HPDE6-E6E7 (cell line): ENCODE measurements around the gene ATP10A.

Experiments used
- DNase-seq: peaks from one replicate; pipeline ENCODE4 v3.0.0; 2011; ENCODE audit warnings: missing footprints; ENCODE audit errors: extremely low spot score

Gene ATP10A

DNA sequence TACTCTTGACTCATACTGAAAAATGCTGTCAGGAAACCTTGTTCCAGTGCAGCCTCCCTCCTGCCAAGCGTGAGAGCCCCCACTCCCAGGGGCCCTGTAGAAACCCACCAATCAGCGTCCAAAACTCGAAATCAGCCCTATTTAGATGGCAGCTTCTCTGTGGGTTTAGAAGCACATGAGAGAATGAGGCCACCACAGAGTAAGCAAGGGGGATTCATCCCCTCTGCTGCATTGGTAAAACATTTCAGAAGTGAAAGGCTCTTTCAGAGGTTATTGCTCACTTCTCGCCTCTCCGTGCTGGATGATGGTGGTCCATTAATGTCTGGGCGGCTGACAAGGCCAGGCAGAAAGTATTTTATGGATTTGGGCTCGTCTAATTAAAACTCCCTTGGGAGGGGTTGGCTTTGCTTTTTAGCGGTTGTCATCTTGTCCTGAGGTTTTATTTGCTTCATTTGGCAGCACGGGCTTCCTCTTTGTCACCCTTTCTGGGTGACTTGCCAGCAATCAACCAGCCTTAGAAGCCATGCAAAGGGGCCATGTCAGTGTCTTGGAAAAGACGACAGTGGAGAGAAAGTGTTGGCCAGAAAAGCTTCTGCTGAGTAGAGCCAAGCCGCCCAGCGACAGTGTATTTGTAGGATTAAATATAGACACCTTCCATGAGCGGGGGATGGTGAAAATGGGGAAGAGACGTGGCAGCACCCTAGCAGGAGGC lies 145.5 kb downstream of the ATP10A start:
- no peak for DNase-seq

DNA sequence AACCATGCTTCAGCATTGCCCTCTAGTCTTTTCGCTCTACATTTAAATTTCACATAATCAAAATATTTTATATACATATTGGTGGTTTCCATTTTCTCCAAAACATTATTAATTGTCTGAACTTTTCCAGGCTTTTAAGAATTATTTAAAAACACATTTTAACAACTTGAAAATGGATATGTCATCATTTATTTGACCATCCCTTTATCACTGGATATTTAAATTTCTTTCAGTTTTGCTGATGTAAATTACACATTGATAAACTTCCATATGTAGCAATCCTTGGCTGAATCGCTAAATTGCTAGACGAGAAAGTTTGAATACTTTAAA lies 146.0 kb downstream of the ATP10A start:
- no peak for DNase-seq

DNA sequence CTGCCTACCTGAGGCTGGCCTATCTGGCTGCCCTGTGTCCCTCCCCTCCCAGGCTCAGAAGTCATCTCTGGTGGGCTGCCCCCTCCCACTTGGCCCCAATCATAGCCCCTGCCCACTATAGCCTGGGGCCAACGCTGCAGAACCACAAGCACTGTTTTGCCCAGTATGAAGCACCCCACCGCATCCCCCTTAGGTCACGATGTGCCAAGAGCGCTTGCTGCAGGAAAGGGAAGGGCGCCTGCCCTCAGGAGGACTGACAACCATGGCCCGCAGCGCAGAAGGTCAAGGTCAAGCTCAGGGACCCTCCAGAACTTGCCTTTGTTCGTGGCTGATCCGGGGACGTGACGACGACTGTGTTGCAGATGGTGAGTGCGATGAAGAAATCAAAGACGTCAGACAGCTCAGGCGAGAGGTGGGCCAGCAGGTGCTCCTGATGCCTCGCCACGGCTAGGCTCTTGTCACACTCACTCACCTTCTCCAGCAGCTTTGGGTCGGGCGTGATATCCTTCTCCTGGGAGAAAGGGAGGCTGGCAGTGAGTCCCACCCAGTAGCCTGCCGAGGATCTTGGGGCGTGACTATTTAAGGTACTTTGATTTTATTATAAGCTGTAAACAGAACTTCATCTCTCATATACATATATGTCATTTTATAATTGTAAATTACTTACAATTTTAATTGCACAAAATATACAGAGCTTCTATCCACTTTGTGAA lies 146.6 kb downstream of the ATP10A start:
- no peak for DNase-seq

DNA sequence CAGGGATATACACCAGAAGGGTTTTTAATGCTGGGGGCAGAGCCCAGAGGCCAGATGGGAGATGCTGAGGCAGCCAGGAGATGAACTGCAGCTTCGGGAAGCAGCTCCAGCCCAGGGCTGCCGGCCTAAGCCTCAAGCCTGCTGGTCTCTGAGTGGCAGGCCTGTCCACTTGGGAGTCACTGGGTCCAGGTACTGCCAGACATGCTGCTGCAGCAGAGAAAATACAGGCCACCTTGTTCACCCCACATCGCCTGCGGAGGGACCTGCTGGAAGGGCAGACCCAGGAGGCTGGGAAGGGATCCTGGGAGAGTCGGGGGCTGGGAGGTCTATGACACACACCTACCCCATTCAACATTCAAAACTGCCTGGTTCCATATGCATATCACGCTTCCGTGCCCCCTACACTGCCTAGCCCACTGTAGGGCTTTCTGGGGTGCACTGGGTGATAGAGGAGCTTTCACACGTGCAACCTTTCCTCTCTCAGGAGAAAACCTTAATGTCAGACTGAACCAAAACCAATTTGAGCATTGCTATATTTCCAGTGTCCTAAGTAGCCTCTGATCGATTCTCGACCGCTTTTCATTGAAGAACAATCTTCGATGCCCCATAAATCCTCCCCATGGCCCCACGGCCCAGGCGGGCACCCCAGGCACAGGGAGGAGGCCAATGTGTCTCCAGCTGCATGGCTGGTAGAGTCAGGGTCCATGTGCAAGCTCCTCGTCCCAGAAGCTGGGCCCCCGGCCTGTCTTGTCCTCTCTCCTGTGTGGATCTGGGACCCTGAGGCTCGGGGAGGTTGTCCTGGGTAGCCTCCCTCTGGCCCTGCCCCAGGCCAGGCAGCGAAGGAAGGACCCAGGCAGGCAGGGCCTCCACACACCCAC lies 147.4 kb downstream of the ATP10A start:
- DNase-seq: no peak

DNA sequence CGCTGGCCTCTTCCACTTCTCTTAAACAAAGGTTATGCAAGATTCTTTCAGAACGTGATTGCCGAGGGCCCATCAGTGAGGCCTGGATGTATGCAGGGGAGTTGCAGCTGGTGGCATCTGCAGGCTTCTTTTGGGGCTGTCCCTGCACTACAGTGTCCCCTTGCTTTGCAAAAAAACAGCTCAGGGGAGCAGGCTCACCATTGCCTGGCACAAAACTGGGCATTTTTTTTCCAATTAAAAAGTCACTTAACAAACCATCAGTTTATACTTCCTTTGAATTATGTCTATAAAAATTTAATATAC lies 148.6 kb downstream of the ATP10A start:
- DNase-seq: no peak

DNA sequence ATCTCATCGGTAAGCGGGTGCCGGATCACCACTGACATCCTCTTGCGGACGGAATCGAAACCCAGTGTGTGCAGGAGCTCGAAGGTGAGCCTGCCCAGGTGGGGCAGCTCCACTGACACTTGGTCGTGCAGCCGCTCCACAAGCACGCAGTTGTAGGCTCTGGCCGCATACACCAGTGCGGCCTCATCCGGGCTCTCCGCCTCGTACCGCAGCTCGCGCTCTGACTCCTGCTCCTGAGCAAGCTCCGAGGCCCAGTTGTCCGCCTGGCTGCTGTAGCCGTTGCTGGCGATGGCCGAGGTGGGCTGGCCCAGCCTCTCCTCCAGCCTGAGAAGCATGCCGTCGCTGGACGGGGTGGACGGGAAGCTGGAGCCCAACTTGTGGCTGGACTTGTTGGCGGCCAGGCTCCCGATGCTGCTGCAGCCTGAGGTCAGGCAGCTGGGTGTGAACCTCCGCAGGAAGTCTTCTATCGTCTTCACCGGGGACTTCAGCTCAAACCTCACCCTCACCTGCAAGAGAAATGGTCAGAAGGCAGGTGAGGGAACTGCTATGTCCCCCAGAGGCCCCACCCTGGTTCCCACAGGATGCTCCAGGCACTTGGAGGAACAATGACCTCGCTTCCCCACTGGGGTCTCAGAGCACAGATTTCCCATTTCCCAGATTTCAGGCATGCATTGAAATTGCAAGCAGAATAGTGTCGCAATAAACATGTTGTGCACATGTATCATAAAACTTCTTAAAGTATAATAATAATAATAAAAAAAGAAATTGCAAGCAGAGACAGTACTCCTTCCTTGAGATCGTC lies 149.2 kb downstream of the ATP10A start:
- DNase-seq: no peak

DNA sequence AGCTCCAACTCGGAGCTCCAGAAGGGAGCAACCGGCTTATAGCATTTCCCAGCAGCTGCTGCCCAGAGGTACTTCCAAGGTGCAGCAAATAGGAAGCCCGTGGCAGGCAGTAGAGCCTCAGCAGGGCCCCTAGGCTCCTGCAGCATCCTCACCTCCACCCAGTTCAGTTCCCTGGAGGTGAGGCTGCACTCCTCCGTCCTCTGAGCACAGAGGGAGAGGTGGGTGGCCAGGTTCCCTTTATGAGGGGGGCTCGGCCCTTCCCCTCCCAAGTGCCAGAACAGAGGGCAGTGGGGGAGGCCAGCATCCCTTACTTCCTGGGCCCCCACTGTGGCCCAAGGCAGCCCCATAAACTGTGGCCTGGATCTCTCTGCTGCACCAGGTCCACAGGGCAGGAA lies 150.2 kb downstream of the ATP10A start:
- DNase-seq: no peak

DNA sequence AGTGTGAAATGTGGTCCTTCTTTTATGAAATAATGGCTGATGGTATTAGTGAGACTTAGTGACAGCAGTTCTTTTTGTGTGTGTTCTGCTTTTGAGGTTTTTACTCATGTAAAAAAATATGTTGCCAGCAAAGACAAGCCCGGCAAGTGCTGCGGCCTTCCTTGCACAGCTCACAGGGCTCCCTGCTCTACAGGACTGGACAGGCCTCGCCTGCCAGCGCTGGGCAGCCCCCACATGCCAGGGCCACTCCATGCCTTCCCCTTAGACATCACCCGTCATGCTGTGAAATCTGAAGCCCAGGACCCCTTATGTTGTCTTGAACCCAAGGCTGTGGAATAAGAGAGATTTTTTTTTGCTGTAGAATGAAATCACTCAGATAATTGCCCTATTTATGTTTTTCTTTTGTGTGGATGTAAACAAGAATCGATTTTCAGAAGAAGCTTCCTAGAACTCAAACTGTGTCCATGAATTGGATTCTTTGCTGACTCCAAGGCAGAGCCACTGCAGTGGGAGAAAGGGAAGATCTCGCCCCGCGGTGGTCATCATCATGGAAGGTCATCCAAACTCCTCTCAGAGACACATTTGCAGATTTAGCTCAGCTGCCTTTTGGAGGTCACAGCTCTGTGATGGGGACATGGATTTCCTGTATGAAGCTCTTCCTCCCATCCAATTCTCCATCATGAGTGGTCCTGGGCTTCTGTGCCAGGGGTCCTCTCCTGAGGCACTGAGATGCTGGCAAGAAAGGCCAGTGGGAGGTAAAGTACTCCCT lies 150.8 kb downstream of the ATP10A start:
- no peak for DNase-seq

DNA sequence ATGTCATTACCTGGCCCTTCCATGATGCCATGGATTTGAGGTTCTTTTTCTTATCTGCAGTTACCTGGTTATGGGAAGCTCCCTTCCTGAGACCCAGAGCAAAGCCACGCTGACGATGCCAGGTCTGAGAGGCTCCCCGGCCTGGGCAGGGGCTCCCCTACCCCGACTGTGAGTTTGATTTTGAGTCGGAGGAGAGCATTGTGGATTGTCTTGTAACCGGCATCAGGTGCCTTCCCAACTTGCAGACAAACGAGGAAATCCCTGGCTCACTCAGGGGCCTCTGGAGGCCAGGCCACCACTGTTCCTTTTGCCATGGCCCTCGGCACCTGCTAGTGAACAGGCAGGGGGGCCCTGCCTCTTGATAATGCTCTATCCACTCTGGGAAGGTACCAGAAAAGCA lies 151.4 kb downstream of the ATP10A start:
- DNase-seq: no peak

DNA sequence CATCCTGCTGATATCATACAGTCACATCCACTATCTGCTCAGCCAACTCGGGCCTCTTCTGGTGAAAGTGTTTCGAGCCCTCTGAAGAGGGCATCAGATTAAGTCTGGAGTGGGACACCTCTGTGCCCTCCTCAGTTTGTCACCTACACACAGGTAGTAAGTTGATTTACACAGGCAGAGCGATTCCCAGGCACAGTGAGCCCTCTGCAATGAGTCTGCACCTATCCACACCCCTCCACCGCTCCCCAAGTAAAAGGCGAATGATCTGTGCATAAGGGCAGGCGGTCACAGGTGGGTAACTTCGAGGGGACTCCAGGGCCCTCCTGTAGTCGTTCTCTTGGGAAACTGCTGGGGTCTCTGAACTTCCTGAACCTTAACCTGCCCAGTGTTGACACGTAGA lies 152.0 kb downstream of the ATP10A start:
- DNase-seq: no peak

DNA sequence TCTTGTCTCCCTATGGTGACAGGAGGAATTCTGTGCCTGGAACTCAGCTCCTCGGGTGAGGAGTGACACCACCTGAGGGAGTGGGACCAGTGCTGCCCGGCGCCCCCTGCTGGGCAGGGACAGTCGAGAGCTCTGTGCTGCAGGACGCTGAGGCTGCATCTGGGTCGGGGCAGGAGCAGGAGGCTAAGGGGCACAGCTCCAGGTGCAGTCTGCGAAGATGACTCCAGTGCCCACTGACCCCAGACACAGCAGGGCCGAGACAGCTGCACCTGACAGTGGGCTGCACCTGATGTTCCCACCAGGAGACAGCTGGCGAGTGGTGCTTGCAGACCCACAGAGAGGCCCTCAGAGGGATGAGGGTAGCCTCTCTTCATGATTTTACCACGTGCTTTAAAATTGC lies 152.9 kb downstream of the ATP10A start:
- DNase-seq: no peak

DNA sequence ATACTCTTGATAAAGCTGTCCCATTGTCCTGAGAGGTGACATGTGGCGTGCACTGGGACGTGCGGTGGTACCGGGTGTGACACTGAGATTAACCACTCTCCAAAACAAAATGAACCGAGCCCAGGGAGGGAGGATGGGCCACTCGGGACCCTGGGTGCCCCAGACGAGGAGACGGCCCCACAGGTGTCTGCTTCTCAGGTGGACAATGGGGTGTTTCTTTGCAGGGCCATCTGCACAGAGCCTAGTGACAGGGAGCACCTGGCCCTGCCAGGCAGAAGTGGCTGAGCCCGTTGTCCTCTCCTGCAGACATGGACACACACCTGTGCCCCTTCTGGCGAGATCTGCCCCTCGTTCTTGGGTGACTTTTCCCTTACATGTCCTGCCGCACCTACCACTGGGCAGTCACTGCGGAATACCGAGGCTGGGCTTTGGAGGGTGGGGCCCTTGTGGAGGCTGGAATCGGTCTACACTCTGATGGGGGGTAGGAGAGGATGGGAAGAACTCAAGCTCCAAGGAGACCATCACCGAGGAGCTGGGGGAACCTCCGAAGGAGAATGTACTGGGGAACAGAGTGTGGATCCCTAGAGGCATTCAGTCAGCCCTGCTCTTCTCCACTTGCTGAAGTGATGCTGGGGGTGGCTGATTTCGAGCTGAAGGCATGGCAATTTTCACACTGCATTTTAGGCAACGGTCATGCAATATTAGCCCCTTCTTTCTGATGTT lies 153.5 kb downstream of the ATP10A start:
- DNase-seq: no peak

DNA sequence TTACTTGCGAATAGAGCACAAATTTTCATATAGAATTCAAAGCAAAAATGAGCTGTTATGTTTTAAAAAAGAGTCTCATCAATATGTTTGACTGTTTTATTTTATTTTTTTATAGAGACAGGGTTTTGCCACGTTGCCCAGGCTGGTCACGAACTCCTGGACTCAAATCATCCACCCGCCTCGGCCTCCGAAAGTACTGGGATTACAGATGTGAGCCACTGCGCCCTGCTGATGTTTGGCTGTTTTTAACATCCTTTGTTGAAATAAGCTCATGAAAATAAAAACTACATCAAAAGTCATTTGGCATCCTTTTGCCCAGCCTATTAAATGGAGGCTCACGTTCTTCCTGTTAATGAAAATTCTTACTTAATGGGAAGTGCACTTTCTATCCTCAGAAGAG lies 154.7 kb downstream of the ATP10A start:
- no peak for DNase-seq

DNA sequence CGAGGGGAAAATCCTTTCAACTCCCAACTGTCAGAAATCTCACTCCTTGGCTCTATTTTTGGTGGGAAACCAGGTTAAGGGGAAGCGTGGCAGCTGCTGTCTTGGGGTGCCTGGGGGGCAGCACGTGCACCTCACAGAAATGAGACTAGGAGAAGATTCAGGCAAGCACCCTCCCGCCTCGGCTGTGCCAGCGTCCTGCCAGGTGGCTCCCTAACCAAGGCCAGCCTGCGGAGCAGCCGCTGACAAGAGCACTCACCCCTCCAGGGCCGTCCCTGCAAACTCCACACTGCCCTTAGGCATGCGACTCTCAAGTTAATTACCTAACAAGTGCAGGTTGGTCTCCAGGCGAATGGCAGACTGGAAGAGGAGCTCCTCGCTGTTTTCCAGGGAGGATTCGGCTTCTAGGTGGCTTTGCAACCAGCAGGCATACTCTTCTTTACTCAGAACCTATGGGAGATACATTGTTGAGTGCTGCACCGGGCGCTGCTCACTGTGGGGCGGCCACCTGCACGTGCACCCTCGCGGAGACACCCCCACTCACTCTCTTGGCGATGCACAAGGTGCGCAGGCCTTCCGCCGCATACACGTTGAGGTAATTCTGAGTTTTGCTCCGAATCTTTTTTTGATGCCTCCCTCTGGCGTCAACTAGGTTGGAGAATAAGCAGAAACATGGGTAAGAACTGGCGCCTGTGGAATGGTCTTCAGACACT lies 155.3 kb downstream of the ATP10A start:
- no peak for DNase-seq

DNA sequence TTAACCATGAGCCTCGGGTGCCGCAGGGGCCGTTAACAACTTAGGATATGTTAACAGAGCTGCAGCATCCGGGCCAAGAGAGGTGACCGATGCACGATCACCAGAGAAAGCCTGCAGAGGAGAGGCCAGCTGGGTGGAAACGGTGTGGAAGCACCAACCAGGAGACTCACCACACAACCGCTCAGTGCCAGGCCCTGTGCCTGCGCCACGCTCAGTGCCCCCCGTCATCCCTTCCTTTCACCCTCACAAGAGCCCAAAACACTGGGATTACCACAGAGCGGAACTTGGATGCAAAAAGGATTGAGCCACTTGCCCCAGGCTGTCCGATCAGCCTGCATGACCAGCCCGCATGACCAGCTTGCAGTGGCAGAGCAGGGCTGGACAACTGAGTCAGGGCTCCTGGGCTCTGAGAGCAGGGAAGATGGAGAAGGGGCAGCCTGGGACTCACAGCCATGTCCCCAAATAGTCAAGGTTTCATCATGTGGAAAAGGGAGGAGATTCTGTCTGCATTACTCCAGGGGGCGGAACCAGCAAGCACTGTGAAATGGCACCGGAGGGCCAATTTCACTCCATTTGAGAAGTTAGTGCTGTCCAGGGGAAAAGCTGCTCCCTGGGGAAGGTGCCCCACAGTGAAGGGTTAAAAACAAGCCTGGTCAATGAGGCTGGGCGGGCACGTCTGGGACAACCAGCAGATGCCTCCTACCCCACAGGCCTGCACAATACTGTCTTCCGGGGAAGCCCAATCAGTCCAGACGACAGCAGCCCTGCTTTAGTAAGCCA lies 156.8 kb downstream of the ATP10A start:
- DNase-seq: no peak

DNA sequence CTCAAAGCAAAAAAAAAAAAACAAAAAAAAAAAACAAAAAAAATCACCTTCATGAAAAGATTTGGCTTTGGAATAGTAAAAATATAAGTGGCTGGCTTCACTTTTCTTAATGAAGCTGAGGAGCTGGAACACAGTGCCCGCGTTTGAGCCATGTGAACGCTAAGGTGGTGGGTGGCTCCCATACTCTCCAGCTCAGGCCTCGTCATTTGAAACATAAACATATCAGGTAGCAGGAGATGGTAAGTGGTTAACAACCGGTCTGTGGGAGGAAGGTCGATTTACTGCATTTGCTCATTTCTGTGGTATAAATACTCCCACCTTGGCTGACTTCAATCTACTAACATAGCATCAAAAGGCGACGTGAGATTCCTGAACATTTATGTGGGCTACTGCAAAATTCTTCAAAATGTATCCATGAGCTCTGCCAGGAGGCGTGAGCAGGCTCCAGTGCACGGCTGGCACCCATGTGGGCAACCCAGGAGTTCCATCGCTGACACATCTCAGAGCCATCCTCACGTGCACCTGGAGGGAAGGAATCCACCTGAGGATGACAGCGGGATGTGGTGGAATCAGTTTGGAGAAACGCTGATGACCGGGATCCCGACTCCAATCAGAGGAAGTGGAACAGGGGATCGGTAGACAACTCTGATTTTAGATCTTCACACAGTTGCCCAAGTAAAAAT lies 157.6 kb downstream of the ATP10A start:
- DNase-seq: no peak

DNA sequence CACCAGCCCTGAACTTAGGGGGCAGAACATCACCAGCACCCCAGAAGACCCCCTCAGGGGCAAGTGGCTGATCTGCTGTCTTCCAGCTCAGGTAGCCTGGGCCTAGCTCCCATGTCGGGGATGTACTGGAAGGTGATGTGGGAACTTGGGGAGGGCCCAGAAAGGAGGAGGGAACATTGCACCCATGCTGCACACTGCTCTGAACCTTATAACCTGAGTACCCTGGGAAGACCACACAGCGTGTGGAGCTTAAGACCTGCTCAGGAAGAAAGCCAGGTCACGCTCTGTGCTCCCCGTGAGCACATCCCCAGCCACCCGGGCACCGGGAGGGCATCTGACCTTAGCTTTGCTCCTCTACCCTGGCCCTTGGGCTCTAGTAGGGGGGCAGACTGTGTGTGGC lies 159.4 kb downstream of the ATP10A start:
- no peak for DNase-seq

DNA sequence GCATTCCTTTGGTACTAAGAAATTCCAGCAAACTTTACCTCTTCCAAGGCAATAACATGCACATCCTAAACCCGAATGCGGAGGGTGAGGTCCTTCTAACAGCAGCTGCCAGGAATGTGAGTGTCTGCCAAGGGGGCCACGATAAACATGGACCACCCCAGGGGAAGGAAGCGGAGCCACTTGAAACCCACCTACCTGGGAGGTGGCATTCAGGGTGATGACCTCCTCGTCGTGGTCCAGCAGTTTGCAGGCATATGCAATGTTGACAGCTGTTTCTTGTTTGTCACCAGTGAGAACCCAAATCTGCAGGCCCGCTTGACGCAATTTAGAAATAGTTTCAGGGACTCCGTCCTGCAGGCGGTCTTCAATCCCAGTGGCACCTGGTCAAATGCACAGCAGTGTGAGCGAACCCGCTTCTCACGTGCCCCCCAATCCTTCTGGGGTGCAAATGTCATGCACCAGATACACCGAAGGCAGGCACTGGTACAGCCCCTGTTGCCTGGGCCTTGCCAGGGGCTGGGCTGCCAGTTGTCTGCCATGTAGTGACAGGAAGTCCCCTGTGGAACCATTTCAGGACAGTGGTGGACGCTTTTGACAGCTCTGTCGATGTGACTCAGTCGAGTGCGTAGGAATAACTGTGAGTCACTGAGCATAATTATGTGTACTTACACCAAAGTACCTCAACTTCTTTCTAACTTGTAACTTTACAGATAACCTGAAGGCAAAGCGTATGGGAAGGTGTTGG lies 161.2 kb downstream of the ATP10A start:
- no peak for DNase-seq
